KMS-11 (cell line): ENCODE measurements around the gene NUDT13.

Experiments
- H2AFZ ChIP-seq: fragments of 200-600 bp; sonication (generic); 2 replicates; pipeline ENCODE4 v1.6.1; 2016; ENCODE audit warnings: antibody characterized with exemption, mixed run types, low read depth
- H3K27ac ChIP-seq: fragments of 200-600 bp; sonication (generic); 2 replicates; pipeline ENCODE4 v1.6.1; 2016; ENCODE audit warnings: mild to moderate bottlenecking, mixed run types
- H3K27me3 ChIP-seq: fragments of 200-600 bp; sonication (generic); 2 replicates; pipeline ENCODE4 v1.6.1; 2017; ENCODE audit warnings: mild to moderate bottlenecking, low read depth, mixed run types, moderate library complexity; ENCODE audit not compliant: insufficient read depth
- H3K36me3 ChIP-seq: fragments of 200-600 bp; sonication (generic); 2 replicates; pipeline ENCODE4 v1.6.1; 2017; ENCODE audit warnings: mild to moderate bottlenecking, mixed run types; ENCODE audit not compliant: insufficient read depth
- H3K4me1 ChIP-seq: fragments of 200-600 bp; sonication (generic); 2 replicates; pipeline ENCODE4 v1.6.1; 2016; ENCODE audit warnings: mild to moderate bottlenecking, low read depth, mixed run types; ENCODE audit not compliant: poor library complexity, severe bottlenecking
- H3K4me2 ChIP-seq: fragments of 200-600 bp; sonication (generic); 2 replicates; pipeline ENCODE4 v1.7.0; 2016; ENCODE audit warnings: mild to moderate bottlenecking, mixed run types
- H3K4me3 ChIP-seq: fragments of 200-600 bp; sonication (generic); IDR thresholded peaks from 2 replicates; pipeline ENCODE4 v1.6.1; 2017; ENCODE audit warnings: low read depth, low read length, mixed read lengths; ENCODE audit not compliant: insufficient read depth
- H3K79me2 ChIP-seq: fragments of 200-600 bp; sonication (generic); 2 replicates; pipeline ENCODE4 v1.6.1; 2016; ENCODE audit warnings: low read depth, mixed run types; ENCODE audit not compliant: insufficient read depth
- H3K9ac ChIP-seq: fragments of 200-600 bp; sonication (generic); 2 replicates; pipeline ENCODE4 v1.6.1; 2016; ENCODE audit warnings: mild to moderate bottlenecking, mixed run types
- H4K20me1 ChIP-seq: fragments of 200-600 bp; sonication (generic); 2 replicates; pipeline ENCODE4 v1.6.1; 2016; ENCODE audit warnings: mild to moderate bottlenecking, mixed run types; ENCODE audit not compliant: insufficient read depth
- TF ChIP-seq, protein P1 (sequence below): fragments of 200-600 bp; sonication (generic); conservative IDR thresholded peaks from 2 replicates; pipeline ENCODE4 v1.6.1; 2017; ENCODE audit warnings: low read depth, mild to moderate bottlenecking, antibody characterized with exemption, low read length, moderate library complexity, mixed read lengths

Gene NUDT13

GRCh38 chr10:73110345-73110849 lies at the start of gene NUDT13:
Gene NUDT13 (plus strand): TSS chr10:73110455. CDS start chr10:73114366, 3,911 bp downstream.
- H4K20me1 ChIP-seq, result no peaks in the 10 kb centered on the region
- no peaks in the 10 kb centered on the region for H3K4me1 ChIP-seq
- H3K9ac ChIP-seq, result no peak within 1 kb of the TSS
- TF ChIP-seq, protein P1, sequence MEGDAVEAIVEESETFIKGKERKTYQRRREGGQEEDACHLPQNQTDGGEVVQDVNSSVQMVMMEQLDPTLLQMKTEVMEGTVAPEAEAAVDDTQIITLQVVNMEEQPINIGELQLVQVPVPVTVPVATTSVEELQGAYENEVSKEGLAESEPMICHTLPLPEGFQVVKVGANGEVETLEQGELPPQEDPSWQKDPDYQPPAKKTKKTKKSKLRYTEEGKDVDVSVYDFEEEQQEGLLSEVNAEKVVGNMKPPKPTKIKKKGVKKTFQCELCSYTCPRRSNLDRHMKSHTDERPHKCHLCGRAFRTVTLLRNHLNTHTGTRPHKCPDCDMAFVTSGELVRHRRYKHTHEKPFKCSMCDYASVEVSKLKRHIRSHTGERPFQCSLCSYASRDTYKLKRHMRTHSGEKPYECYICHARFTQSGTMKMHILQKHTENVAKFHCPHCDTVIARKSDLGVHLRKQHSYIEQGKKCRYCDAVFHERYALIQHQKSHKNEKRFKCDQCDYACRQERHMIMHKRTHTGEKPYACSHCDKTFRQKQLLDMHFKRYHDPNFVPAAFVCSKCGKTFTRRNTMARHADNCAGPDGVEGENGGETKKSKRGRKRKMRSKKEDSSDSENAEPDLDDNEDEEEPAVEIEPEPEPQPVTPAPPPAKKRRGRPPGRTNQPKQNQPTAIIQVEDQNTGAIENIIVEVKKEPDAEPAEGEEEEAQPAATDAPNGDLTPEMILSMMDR, result no peak
- no peak within 1 kb of the TSS for H2AFZ ChIP-seq
- H3K4me2 ChIP-seq, result no peak within 1 kb of the TSS
- no peaks in the 10 kb centered on the region for H3K79me2 ChIP-seq
- no peak within 1 kb of the TSS for H3K4me3 ChIP-seq
- no peak within 1 kb of the TSS for H3K27ac ChIP-seq
- H3K36me3 ChIP-seq, result no peaks in the 10 kb centered on the region
- no peaks in the 10 kb centered on the region for H3K27me3 ChIP-seq

GRCh38 chr10:73060738-73061635 lies 49.3 kb upstream of the NUDT13 start:
- no peaks in the 10 kb centered on the region for H4K20me1 ChIP-seq
- no peaks in the 10 kb centered on the region for H3K27me3 ChIP-seq
- no peak overlapping the region for H3K27ac ChIP-seq
- H3K4me3 ChIP-seq, result no peak overlapping the region
- no peaks in the 10 kb centered on the region for H3K79me2 ChIP-seq
- no peak overlapping the region for H3K9ac ChIP-seq
- no peak overlapping the region for H2AFZ ChIP-seq
- no peak overlapping the region for H3K4me2 ChIP-seq
- TF ChIP-seq, protein P1, result peak; percentile 76
- H3K36me3 ChIP-seq, result no peaks in the 10 kb centered on the region
- H3K4me1 ChIP-seq, result no peaks in the 10 kb centered on the region

GRCh38 chr10:73061743-73062142 lies 48.5 kb upstream of the NUDT13 start:
- Histone ChIP-seq H3K36me3 (no peaks in the 10 kb centered on the region), H3K79me2 (no peaks in the 10 kb centered on the region), H3K4me2 (no peak overlapping the region), H3K4me1 (no peaks in the 10 kb centered on the region), H3K9ac (no peak overlapping the region), H3K27ac (no peak overlapping the region), H3K4me3 (no peak overlapping the region), H4K20me1 (no peaks in the 10 kb centered on the region), H2AFZ (no peak overlapping the region), H3K27me3 (no peaks in the 10 kb centered on the region)
- TF ChIP-seq, protein P1, result no peak

- Histone ChIP-seq H2AFZ (no peak overlapping the region), H3K9ac (no peak overlapping the region), H3K36me3 (no peaks in the 10 kb centered on the region), H4K20me1 (no peaks in the 10 kb centered on the region), H3K79me2 (no peaks in the 10 kb centered on the region), H3K4me2 (no peak overlapping the region), H3K4me1 (no peaks in the 10 kb centered on the region), H3K27me3 (no peaks in the 10 kb centered on the region), H3K4me3 (no peak overlapping the region), H3K27ac (no peak overlapping the region)
- TF ChIP-seq, protein P1, result no peak
These were observed 44.8 kb upstream of the NUDT13 start for GRCh38 chr10:73065441-73065840.
